Eye (tissue), 1 donor: Measurements from ENCODE around the gene DACH1.
"Not testable (repeated sequence)": the region's sequence is repeated elsewhere in the genome, so short reads cannot be mapped to it uniquely, and the experiment has no call there.

Experiments
- DNase-seq: peaks from one replicate; pipeline ENCODE4 v3.0.0-alpha.2; 2015

DACH1 gene

DNA sequence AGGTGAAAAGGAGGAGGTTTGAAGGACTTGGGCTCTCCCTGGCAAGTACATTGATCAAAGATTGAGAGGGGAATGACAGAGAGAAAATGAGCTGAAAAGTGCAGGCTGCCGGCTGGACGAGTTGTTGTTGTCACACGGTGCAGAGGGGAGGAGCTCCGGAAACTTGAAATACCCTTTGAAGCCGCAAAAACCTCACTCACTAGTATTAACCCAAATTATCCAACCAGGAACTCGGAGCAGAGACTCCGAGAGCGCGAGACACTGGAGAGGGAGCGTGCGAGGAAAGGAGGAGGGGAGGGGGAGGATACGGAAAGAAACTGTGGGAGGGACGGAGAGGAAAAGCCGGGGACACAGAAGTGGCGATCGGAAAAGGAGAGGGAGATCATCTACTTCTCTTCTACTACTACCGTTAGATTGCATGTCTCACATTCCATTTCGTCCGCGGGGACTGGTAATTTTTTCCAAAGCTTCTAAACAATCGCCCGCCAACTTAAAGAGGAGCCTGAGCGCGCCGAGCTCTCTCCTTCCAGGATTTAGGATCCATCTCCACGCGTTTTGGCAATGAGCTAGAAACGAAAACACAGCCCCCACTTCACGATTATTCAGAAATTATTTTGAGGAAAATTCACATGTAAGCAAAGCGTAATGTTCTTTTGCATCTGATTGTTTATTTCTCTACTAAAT lies at the start of gene DACH1:
TSS of gene DACH1 (minus strand) at position 74 of the 684 bp plus-strand sequence.
- DNase-seq, result peak; percentile 97

DNA sequence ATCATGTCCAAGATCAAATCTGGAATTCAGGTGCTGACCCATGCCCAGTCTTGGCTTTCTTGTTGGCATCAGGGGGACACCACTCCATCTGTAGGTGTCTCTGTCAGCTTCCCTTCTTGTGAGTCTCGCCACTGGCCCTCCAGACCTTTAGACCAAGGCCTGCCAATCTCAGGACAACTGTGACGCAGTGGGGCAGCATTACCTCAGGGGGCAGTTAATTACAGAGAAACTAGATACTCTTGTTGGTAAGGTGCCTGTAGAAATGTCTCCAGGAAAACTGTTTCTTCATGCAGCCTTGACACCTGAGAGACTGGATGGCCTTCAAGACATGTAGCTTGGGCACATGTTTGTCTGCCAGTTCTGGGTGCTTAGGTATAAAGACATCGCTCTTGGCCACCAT lies 46.7 kb upstream of the DACH1 start:
- DNase-seq, result no peak

DNA sequence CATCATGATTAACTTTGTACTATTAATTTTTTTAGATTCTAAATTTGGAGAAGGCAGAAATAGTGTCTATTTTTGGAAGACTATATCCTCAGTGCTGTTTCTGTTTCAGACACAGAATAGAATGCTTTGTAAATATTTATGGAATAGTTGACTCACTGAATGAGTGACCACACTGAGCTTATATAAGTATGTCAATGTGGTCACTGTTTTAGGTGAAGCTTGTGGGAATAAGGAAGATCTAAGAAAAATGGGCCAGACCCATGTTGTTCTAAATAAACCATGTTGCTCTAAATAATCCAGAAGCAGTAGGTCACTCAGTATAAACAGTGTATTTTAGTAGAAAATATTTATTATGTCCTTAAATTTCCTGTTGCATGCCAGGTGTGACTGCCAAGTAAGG lies 45.5 kb upstream of the DACH1 start:
- no peak for DNase-seq

DNA sequence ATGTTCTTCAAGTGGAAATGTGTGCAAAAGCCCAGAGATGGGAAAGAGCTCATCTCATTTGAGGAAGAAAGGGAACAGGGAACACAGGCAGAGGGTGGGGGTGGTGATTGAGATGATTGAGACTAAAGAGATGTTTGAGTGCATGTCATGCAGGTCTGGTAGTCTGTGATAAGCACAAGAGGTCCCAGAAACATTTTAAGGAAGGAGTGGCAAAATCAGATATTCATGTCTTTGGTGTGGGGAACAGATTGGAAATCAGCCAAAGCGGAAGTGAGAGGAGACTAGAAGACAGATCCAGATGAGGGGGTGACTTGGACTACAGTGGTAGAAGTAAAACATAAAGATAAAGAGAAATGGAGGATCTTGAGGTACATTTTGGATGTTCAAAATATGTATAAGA lies 39.4 kb upstream of the DACH1 start:
- no peak for DNase-seq

DNA sequence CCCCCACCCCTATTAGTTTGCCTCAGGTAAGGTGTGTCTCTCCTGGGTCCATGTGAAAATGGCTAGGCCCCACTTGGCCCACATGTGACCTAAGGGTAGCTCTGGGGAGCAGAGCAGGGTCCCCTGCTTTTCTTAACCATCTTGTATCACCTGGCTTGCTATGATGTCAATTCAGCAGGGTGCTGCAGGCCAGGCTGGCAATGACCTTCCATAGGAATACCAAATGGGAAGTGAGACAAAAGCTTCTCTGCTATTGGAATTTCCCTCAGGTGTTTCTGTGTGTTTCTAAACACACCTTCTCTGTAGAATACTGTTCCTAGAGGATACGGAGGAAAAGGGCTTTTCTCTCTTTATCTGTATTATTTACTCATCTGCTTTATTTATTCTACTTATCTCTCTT lies 35.7 kb upstream of the DACH1 start:
- DNase-seq, result no peak

DNA sequence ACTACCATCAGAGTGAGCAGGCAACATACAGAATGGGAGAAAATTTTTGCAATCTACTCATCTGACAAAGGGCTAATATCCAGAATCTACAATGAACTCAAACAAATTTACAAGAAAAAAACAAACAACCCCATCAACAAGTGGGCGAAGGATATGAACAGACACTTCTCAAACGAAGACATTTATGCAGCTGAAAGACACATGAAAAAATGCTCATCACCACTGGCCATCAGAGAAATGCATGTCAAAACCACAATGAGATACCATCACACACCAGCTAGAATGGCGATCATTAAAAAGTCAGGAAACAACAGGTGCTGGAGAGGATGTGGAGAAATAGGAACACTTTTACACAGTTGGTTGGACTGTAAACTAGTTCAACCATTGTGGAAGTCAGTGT lies 26.5 kb upstream of the DACH1 start:
- DNase-seq, result not testable (repeated sequence)

DNA sequence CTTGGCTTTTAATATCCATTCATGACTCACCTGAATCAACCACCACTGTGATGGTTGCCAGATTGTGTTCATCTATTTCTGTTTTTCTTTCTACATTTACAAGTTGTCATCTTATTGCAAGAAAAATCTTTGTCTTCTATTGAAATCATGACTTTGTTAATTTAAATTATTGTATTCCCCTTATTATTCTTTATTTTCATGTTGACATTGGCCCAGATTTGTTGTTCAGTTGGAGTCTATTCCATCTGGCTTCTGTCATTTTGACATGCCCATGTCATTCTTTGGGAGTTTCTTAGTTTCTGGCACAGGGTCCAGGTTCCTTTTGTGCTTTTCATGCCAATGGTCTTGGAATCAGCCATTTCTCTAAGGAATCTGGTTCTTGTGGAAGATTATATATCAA lies 19.9 kb upstream of the DACH1 start:
- no peak for DNase-seq

DNA sequence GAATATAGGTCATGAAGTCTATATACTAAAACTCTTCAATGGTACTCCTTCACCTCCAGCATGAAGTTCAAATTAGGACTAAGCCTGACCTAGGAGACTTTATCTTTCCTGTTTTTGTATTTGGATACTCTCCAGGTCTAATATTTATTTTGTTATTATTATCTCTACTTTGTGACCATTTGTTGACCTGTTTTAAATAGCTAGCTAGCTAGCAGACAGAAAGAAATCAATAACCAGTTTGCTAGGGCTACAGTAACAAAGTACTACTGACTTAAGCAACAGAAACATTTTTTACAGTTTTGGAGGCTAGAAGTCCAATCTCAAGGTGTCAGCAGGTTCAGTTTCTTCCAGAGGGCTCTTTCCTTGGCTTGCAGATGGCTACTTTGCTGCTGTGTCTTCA lies 15.1 kb upstream of the DACH1 start:
- no peak for DNase-seq

DNA sequence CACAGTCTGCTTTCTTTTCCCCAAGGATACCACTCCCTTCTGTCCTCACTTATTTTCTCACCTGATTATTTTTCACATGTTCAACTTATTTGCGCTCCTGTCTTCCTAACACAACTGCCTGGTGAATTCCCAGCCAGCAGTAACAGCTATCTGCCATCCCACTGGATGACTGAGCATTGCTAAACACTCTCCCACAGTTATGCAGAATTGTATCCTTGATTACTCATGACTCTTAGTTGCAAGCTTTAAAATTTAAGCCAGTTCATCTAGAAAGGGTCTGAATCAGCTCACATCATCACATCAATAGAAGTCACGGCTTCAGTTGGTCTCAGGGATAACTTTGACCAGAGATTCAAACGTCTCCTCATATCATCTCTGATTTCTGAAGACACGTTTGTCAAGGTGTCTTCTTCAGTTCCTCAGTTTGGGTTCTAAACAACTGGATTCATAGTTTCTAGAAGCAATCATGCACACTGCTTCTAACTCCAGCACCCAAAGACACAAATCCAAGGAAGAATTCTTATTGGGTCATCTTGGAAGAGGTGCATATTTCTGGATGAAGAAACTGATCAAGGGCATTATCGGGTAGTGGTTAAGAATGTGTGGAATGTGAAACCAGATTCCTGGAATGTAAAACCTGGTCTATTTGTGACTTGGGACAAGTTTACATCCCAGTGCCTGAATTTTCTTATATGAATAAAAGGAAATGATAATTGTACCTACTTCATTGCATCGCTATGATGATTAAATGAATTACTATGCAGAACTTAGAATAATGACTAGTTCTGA lies 13.9 kb upstream of the DACH1 start:
- no peak for DNase-seq

DNA sequence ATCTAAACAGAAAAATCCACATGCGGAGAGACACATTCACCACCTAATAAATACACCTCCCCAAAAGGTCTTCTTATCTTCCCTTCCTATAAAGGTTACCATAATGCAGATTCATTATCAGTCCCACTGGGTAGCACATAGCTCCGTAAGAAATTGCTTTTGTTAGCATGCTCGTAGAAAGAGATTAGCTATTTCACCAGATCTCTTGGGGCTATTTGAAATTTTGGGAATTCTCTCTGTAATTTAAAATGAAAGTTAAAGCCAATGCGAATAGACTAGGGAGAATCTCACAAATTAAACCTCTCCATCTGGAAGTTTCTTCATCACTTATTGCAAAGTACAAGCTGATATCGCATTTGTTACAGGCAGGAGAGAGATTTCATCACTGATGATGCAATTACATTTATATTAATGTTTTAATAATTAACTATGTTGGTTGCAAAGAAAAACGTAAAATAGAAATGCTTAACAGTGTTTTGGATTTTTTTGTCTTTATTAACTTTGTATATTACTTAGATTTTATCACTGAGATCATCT lies 12.9 kb upstream of the DACH1 start:
- DNase-seq, result no peak

DNA sequence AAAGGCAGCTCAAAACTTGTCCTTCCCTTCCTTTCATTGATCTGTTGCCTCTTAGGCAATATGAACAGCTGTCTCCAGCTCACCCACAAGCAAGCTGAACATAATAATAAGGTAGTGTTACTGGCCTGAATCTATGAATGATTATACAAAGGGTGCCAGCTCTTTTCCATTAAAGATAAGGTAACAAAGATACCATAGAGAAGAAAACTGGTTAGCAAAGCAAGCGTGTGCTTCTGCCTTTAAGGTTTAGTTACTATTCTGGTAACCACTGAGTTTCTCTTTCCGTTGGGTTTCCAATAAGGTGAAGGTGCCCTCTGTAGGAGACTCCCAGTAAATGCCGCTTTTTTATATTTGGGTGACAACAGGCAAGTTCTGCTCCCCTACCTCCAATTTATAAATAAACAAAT lies 12.1 kb upstream of the DACH1 start:
- peak; percentile 76 for DNase-seq

DNA sequence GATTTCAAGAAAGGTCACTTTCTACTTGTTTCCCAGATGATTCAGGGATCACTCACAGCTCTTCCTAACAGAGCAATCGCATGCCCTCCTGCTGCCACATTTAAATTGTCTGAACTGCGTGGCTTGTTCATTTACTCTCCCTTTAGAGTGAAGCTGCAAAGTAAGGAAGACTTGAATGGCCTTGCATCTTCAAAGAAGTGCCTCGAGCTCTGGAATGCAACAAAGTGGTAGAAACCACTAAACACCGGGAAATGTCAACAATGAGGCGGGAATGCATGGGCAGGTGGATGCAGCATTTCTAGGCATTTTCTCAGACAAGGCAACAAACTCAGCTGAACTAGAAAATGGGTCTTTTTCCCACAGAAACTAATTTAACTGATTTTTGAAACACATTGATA lies 10.3 kb upstream of the DACH1 start:
- DNase-seq, result no peak

DNA sequence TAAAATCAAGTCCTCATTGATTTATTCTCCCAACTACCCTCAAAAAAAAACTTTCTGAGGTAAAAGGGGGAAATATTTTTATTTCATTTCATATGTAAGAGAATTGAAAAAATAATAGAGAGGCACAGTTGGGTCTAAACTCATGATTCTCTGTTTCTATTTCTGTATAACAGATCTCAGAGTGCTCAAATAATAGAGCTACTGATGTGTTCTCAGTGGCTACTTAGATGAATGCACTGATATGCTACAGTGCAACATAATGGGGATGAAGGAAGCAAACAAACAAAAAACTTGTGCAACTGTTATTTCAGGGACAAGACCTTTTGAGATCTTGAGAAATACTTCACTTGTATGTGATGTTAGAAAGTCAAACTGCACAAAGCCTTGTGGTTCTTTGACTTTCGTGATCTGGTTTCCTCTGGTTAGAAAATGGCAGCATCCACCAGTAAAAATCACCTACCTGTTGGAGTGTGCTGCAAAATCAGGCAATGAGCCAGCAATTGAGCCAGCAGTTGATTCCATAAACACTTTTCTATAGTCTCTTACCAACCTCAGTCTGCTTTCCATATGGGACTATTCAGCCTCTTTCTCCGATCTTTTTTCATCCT lies 9.7 kb upstream of the DACH1 start:
- no peak for DNase-seq

DNA sequence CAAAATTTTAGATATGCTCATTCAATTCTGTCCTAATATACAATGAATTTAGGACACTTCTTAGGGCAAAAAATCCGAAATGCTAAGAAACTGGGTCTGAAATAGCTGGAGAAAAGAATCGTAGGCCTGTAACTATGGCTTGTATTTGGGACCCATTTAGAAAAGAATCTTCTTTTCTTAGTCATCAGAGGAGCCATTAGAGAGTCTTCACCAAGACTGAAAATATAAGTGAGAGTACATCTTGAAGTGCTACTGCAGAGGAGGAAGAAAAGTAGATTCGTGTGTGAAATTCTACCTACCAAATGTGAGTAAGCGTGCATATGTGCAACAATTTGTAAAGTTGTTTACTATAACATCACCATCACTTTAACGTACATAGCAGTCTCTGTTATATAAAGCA lies 8.8 kb upstream of the DACH1 start:
- DNase-seq, result no peak

DNA sequence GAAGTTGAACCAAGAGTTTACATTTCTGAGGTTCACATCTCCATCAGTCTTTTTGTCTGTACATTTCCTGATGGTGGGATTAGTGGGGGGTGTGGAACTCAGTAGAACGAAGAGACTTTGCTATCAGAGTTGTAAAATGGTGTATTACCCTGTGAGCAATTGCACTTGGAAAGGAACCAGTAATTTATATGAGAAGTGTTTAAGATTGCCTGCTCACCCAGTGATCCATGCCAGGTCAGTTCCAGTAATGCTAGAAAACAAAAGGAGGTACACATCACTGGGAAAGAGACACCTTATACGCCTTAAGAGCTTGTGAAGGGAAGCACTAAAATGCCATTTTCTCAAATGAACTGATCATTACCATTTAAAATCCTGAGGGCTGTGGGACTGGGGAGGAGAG lies 7.5 kb upstream of the DACH1 start:
- no peak for DNase-seq

DNA sequence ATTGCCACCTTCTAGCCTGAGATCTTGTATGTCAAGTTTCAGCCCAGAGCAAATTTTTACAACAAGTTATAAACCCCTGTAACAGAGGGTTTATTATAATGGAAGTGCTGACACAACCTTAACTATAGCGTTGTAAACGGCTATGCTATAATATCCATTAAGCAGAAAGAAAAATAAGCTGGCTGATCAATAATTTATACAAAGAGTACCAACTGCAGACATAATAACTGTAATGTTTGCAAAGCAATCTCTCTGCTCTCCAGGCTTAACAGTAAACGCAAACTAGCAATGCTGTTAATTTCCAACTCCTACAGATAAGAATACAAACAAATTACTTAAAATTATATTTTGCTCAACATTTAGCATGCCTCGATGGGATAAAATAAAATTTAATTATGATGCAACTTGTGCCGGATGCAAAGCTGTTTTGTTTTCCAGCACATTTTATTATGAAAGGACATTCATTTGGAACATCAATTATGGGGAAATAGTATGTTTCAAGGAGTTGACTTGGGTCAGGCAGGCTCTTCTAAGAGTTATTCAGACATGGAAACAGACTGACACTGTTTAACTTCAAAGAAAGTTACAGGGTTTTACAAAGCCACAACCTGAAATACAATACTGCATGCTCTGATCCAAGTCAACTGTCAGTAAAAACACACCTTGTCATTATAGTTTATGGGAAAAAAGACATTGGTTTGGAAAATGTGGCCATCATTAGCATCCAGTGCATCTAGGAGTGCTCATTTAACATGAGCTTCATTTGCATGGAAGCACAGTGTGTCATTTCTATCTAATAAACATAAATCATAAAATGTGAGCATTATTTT lies 6.6 kb upstream of the DACH1 start:
- DNase-seq, result no peak

DNA sequence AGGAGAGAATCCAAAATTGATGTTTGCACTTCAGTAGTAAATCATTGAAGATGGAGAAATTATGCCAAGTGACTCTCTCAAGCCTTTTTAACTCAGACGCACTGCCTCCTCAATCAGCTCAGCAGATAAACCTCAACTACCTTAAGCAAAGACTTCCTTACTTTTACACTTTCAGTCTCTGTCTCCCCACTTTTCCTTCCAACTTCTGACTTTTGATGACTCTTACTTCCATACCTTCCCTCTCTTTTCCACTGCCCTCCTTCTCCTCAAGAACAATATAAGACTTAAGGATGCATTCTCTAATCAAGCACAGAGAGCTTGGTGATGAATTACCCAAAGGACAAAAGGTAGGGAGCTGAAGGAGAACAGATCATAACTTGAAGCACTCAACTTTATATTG lies 4.8 kb upstream of the DACH1 start:
- DNase-seq, result no peak

DNA sequence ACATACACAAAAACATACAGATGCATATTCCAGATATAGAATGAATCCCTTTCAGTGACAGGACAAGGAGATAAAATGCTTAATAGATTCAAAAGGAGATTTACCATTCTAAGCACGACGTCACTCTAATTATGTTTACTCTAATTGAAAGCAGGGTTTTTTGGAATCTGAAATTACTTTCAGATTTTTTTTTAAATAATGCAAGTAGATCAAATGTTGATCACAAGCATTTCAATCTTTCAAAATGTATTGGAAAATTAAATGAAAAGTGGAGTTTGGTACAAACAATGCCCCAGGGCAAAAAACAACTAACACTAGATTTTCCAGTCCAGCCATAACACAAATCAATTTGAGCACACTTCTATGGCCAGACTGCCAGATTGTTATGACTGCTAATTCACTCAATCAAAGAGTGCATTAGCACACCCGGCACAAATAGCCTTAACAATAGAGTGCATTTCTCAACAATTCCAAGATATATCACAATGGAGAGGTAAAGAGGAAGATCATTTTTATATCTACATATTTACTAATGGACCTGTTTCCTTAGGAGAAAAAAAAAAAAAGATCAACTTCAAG lies 4.3 kb upstream of the DACH1 start:
- no peak for DNase-seq

DNA sequence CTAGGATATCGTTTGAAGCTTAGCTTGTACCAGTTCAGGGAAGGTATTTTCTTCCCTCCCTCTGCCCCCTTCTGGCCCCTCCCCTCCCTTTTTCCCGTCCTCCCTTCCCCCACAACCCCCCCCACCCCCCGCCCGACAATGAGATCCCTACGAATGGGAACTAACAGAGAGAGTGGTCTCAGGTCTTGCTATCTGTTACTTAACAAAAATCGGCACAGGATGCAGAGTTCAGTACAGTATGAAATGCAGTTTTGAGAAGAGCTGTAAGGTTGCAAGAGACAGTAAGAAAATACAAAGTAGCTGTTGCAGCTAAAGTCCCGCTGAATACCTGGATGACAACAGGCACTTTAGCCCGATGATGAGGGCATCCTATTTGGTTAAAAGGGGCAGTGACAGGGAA lies 3.1 kb upstream of the DACH1 start:
- DNase-seq, result peak; percentile 60

DNA sequence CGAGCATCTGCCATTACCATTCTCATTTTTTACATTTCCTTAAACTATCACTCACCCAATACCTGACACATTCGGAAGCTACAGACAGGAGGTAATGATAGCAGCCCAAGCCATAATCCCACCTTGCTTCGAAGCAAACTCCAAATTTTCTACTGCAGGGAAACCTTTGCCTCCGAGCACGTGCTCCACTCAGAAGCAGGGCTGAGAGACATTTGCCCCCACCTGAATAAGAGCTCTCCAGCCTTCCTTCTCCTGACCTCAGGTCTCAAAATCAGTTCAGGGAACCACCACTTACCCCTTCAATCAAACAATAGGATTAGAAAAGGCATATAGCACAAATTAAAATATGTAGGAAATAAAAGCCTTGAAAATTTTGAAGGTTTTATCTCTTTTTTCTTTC lies 2.3 kb upstream of the DACH1 start:
- no peak for DNase-seq

DNA sequence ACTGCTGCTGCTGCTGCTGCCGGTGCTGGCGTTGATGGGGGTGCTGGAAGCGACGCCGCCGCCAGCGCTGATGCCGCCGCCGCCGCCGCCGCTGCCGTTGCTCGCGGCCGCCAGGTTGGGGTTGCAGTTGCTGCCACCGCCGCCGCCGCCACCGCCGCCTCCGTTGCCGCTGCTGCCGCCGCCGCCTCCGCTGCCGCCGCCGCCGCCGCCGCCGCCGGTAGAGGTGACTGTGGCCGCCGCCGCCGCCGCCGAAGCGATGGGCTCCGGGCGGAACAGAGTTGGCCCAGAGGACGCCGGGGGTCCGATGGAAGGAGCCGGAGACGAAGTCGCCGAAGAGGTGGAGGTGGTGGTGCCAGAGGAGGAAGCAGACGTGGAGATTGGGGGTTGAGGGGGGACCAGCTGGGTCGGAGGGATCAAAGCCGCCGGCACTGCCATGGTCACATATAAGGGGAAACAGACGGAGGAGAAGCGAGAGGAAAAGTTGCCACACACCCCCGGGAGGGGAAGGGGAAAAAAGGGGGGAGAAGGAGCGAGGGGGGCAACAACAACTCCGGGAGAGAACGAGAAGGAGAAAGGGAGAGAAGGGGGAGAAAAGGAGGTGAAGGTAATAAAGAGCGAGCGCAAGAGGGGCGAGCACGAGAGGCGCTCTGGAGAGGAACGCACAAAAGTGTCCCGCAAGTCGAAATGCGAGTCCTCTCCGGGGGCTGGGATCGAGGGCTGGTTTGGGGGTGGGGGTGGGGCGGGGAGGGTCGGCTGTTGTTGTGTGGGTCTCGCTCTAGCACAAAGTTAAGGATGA lies 471 bp downstream of the DACH1 start:
- peak; percentile 79 for DNase-seq

DNA sequence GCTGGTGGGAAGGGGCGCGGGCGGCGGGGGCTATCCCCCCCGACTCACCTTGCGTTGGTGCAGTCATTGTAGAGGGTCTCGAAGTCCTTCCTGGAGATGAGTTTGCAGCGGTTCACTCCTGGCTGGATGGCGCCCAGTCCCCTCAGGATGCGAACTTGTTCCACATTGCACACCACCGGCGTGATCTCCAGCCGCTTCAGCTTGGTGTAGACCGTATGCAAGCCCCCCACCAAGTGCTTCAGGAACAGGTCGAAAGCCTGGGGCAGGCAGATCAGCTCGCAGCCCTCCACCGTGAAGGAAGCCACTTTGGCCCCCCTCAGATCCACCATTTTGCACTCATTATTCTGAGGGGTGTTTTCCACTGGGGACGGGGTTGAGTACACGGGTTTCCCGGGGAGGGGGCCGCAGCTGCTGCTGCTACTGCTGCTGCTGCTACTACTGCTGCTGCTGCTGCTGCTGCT lies 1.1 kb downstream of the DACH1 start:
- DNase-seq, result peak; percentile 73
